Cardiac fibroblast (primary cell): ENCODE results near the gene ZNF536.

Experiments used
- DNase-seq, 2 donors: peaks; one replicate each; pipeline versions ENCODE4 v3.0.0 to v3.0.0-alpha.2; 2010; ENCODE audit warnings: low read depth in 2 of 2
- H3K4me3 ChIP-seq, 2 donors: replicated peaks in 1 of 2; 1 replicate in 1 of 2; 2 replicates in 1 of 2; pipeline ENCODE4 v1.5.1; 2011; ENCODE audit warnings: low read depth in 2 of 2, low read length in 2 of 2, mild to moderate bottlenecking in 2 of 2, moderate library complexity in 1 of 2
- CTCF ChIP-seq: IDR thresholded peaks from one replicate; pipeline ENCODE4 v1.5.1; 2011; ENCODE audit warnings: low read depth, mild to moderate bottlenecking, low read length, inconsistent platforms

The ZNF536 gene

GRCh38 chr19:30556230-30556711, 184.1 kb downstream of the ZNF536 start:
- H3K4me3 ChIP-seq: no peak overlapping the region
- no peak for TF ChIP-seq CTCF
- DNase-seq: no peak

GRCh38 chr19:30557212-30557611, 185.0 kb downstream of the ZNF536 start:
- no peak overlapping the region for H3K4me3 ChIP-seq
- TF ChIP-seq CTCF: no peak
- no peak for DNase-seq

GRCh38 chr19:30557927-30558557, 185.9 kb downstream of the ZNF536 start:
- DNase-seq: no peak
- TF ChIP-seq CTCF: no peak
- H3K4me3 ChIP-seq: no peak overlapping the region

GRCh38 chr19:30558793-30559192, 186.6 kb downstream of the ZNF536 start:
- no peak overlapping the region for H3K4me3 ChIP-seq
- no peak for TF ChIP-seq CTCF
- DNase-seq: no peak

- no peak for DNase-seq
- no peak overlapping the region for H3K4me3 ChIP-seq
- TF ChIP-seq CTCF: no peak
Observed at GRCh38 chr19:30559446-30559845, 187.3 kb downstream of the ZNF536 start.

GRCh38 chr19:30562981-30563380, 190.8 kb downstream of the ZNF536 start:
- no peak overlapping the region for H3K4me3 ChIP-seq
- DNase-seq: no peak
- TF ChIP-seq CTCF: no peak

- H3K4me3 ChIP-seq: no peak overlapping the region
- DNase-seq: no peak
- no peak for TF ChIP-seq CTCF
Observed at GRCh38 chr19:30563691-30564090, 191.5 kb downstream of the ZNF536 start.
